ENCODE measurements around the gene MAGI2.

The MAGI2 gene

GRCh38 chr7:79245623-79246249, 207.7 kb downstream of the MAGI2 start:
- Mint-ChIP-seq H3K9me3 (no peaks in the 10 kb centered on the region), H3K4me1 (no peaks in the 10 kb centered on the region), H3K36me3 (ENCODE audit: low read depth) (no peaks in the 10 kb centered on the region), H3K27me3 (no peaks in the 10 kb centered on the region), H3K27ac (no peak overlapping the region), H3K4me3 (no peak overlapping the region)
- ATAC-seq = no peak
- DNase-seq = no peak

- Mint-ChIP-seq H3K27me3 (no peaks in the 10 kb centered on the region), H3K9me3 (no peaks in the 10 kb centered on the region), H3K27ac (no peak overlapping the region), H3K36me3 (ENCODE audit: low read depth) (no peaks in the 10 kb centered on the region), H3K4me1 (no peaks in the 10 kb centered on the region), H3K4me3 (no peak overlapping the region)
- ATAC-seq (no peak), DNase-seq (no peak)
Observed at GRCh38 chr7:79244482-79244881, 209.0 kb downstream of the MAGI2 start.

GRCh38 chr7:79241288-79242060, 212.0 kb downstream of the MAGI2 start:
- no peaks in the 10 kb centered on the region for H3K4me1 Mint-ChIP-seq
- no peak overlapping the region for H3K4me3 Mint-ChIP-seq
- H3K9me3 Mint-ChIP-seq = no peaks in the 10 kb centered on the region
- DNase-seq (no peak), ATAC-seq (no peak)
- no peaks in the 10 kb centered on the region for H3K36me3 Mint-ChIP-seq (ENCODE audit: low read depth)
- no peaks in the 10 kb centered on the region for H3K27me3 Mint-ChIP-seq
- no peak overlapping the region for H3K27ac Mint-ChIP-seq

GRCh38 chr7:79240413-79240812, 213.1 kb downstream of the MAGI2 start:
- DNase-seq (no peak), ATAC-seq (no peak)
- no peaks in the 10 kb centered on the region for H3K27me3 Mint-ChIP-seq
- no peaks in the 10 kb centered on the region for H3K9me3 Mint-ChIP-seq
- H3K4me1 Mint-ChIP-seq = no peaks in the 10 kb centered on the region
- H3K4me3 Mint-ChIP-seq = no peak overlapping the region
- no peaks in the 10 kb centered on the region for H3K36me3 Mint-ChIP-seq (ENCODE audit: low read depth)
- H3K27ac Mint-ChIP-seq = no peak overlapping the region

- H3K9me3 Mint-ChIP-seq = no peaks in the 10 kb centered on the region
Observed at GRCh38 chr7:79236352-79237028, 217.0 kb downstream of the MAGI2 start.

GRCh38 chr7:79227044-79227443, 226.4 kb downstream of the MAGI2 start:
- no peaks in the 10 kb centered on the region for H3K36me3 Mint-ChIP-seq (ENCODE audit: low read depth)
- no peak overlapping the region for H3K27ac Mint-ChIP-seq
- H3K4me1 Mint-ChIP-seq = no peaks in the 10 kb centered on the region
- ATAC-seq (no peak), DNase-seq (no peak)
- H3K4me3 Mint-ChIP-seq = no peak overlapping the region
- H3K9me3 Mint-ChIP-seq = no peaks in the 10 kb centered on the region
- H3K27me3 Mint-ChIP-seq = no peaks in the 10 kb centered on the region

More at GRCh38 chr7:79236352-79237028, 217.0 kb downstream of the MAGI2 start:
- no peak for ATAC-seq
- no peak overlapping the region for H3K27ac Mint-ChIP-seq
- no peak overlapping the region for H3K4me3 Mint-ChIP-seq
- H3K36me3 Mint-ChIP-seq (ENCODE audit: low read depth) = no peaks in the 10 kb centered on the region
- DNase-seq = no peak
- no peaks in the 10 kb centered on the region for H3K4me1 Mint-ChIP-seq
- H3K27me3 Mint-ChIP-seq = no peaks in the 10 kb centered on the region

GRCh38 chr7:79221211-79221610, 232.3 kb downstream of the MAGI2 start:
- H3K4me1 Mint-ChIP-seq = no peaks in the 10 kb centered on the region
- no peak overlapping the region for H3K4me3 Mint-ChIP-seq
- ATAC-seq = no peak
- H3K27ac Mint-ChIP-seq = no peak overlapping the region
- DNase-seq = no peak
- no peaks in the 10 kb centered on the region for H3K36me3 Mint-ChIP-seq (ENCODE audit: low read depth)
- no peaks in the 10 kb centered on the region for H3K9me3 Mint-ChIP-seq
- H3K27me3 Mint-ChIP-seq = no peaks in the 10 kb centered on the region

- H3K36me3 Mint-ChIP-seq (ENCODE audit: low read depth) = no peaks in the 10 kb centered on the region
- no peak overlapping the region for H3K4me3 Mint-ChIP-seq
- H3K9me3 Mint-ChIP-seq = peaks cover 5% of the 10 kb centered on the region
- no peak for ATAC-seq
- no peak overlapping the region for H3K27ac Mint-ChIP-seq
- H3K4me1 Mint-ChIP-seq = no peaks in the 10 kb centered on the region
- H3K27me3 Mint-ChIP-seq = no peaks in the 10 kb centered on the region
- no peak for DNase-seq
Observed at GRCh38 chr7:79217976-79218626, 235.4 kb downstream of the MAGI2 start.

GRCh38 chr7:79217468-79217867, 236.0 kb downstream of the MAGI2 start:
- Mint-ChIP-seq H3K27me3 (no peaks in the 10 kb centered on the region), H3K4me3 (no peak overlapping the region), H3K27ac (no peak overlapping the region), H3K36me3 (ENCODE audit: low read depth) (no peaks in the 10 kb centered on the region), H3K4me1 (no peaks in the 10 kb centered on the region), H3K9me3 (peaks cover 5% of the 10 kb centered on the region)
- DNase-seq (no peak), ATAC-seq (no peak)

GRCh38 chr7:79216236-79216635, 237.2 kb downstream of the MAGI2 start:
- H3K9me3 Mint-ChIP-seq = peaks cover 5% of the 10 kb centered on the region

GRCh38 chr7:79212334-79212733, 241.1 kb downstream of the MAGI2 start:
- DNase-seq = no peak
- Mint-ChIP-seq H3K4me3 (no peak overlapping the region), H3K9me3 (peaks cover 11% of the 10 kb centered on the region), H3K36me3 (ENCODE audit: low read depth) (no peaks in the 10 kb centered on the region), H3K4me1 (no peaks in the 10 kb centered on the region), H3K27me3 (no peaks in the 10 kb centered on the region), H3K27ac (no peak overlapping the region)
- no peak for ATAC-seq

More at GRCh38 chr7:79216236-79216635, 237.2 kb downstream of the MAGI2 start:
- Mint-ChIP-seq H3K27ac (no peak overlapping the region), H3K27me3 (no peaks in the 10 kb centered on the region), H3K4me3 (no peak overlapping the region), H3K4me1 (no peaks in the 10 kb centered on the region), H3K36me3 (ENCODE audit: low read depth) (no peaks in the 10 kb centered on the region)
- DNase-seq = no peak
- no peak for ATAC-seq

GRCh38 chr7:79211724-79212123, 241.7 kb downstream of the MAGI2 start:
- Mint-ChIP-seq H3K9me3 (peaks cover 11% of the 10 kb centered on the region), H3K4me3 (no peak overlapping the region), H3K4me1 (no peaks in the 10 kb centered on the region), H3K36me3 (ENCODE audit: low read depth) (no peaks in the 10 kb centered on the region), H3K27me3 (no peaks in the 10 kb centered on the region), H3K27ac (no peak overlapping the region)
- ATAC-seq (no peak), DNase-seq (no peak)

GRCh38 chr7:79199961-79200360, 253.5 kb downstream of the MAGI2 start:
- DNase-seq (no peak), ATAC-seq (no peak)
- Mint-ChIP-seq H3K27me3 (no peaks in the 10 kb centered on the region), H3K9me3 (no peaks in the 10 kb centered on the region), H3K4me3 (no peak overlapping the region), H3K27ac (no peak overlapping the region), H3K4me1 (no peaks in the 10 kb centered on the region), H3K36me3 (ENCODE audit: low read depth) (no peaks in the 10 kb centered on the region)

- Mint-ChIP-seq H3K27ac (no peak overlapping the region), H3K4me3 (no peak overlapping the region), H3K27me3 (no peaks in the 10 kb centered on the region), H3K9me3 (no peaks in the 10 kb centered on the region), H3K36me3 (ENCODE audit: low read depth) (no peaks in the 10 kb centered on the region), H3K4me1 (no peaks in the 10 kb centered on the region)
- ATAC-seq (no peak), DNase-seq (no peak)
Observed at GRCh38 chr7:79199266-79199665, 254.2 kb downstream of the MAGI2 start.

GRCh38 chr7:79185605-79186004, 267.9 kb downstream of the MAGI2 start:
- H3K4me1 Mint-ChIP-seq = no peaks in the 10 kb centered on the region
- H3K36me3 Mint-ChIP-seq (ENCODE audit: low read depth) = no peaks in the 10 kb centered on the region
- DNase-seq (no peak), ATAC-seq (no peak)
- peaks cover 4% of the 10 kb centered on the region for H3K9me3 Mint-ChIP-seq
- no peak overlapping the region for H3K27ac Mint-ChIP-seq
- H3K27me3 Mint-ChIP-seq = peaks cover 2% of the 10 kb centered on the region
- H3K4me3 Mint-ChIP-seq = no peak overlapping the region

All from activated naive CD8-positive, alpha-beta T cell treated with anti-CD3 and anti-CD28 coated beads, Interleukin-2, amount 50 U/mL, for 24 hours (primary cell).